Measurements from ENCODE around the gene IL13RA2.

Gene IL13RA2, protein sequence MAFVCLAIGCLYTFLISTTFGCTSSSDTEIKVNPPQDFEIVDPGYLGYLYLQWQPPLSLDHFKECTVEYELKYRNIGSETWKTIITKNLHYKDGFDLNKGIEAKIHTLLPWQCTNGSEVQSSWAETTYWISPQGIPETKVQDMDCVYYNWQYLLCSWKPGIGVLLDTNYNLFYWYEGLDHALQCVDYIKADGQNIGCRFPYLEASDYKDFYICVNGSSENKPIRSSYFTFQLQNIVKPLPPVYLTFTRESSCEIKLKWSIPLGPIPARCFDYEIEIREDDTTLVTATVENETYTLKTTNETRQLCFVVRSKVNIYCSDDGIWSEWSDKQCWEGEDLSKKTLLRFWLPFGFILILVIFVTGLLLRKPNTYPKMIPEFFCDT
- total RNA-seq: 0 reads per million in 4 experiments

DNA sequence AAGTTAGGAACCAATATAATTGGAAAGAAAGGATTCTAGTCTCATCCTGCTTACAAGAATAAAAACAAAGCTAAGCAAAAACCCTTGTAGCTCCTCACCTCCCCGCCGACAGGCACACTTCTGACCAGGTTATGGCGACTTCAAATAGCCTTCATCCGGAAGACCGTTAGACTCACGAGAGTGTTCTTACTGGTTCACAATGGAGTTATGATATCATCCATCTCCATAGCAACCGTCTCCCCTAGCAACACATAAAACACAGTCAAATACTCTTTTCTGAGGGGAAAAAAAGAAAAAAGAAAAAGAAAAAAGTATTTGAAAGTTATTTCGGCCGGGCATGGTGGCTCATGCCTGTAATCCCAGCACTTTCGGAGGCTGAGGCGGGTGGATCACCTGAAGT is at the start of gene IL13RA2:
Gene IL13RA2 (minus strand): TSS at position 162 of the 400 bp plus-strand sequence. CDS start 347 bp downstream, outside the sequence.
- DNase-seq: no peak

- no peak for DNase-seq
These were observed 47.9 kb upstream of the IL13RA2 start for GRCh38 chrX:115065304-115065703.

GRCh38 chrX:115060013-115060412 is 42.6 kb upstream of the IL13RA2 start:
- DNase-seq: no peak

- DNase-seq: no peak
These were observed 40.9 kb upstream of the IL13RA2 start for GRCh38 chrX:115058276-115058675.

- no peak for DNase-seq
These were observed 37.5 kb upstream of the IL13RA2 start for GRCh38 chrX:115054876-115055275.

- DNase-seq: no peak
These were observed 35.8 kb upstream of the IL13RA2 start for GRCh38 chrX:115053223-115053622.

GRCh38 chrX:115047715-115048114 is 30.3 kb upstream of the IL13RA2 start:
- DNase-seq: no peak

- DNase-seq: no peak
These were observed 29.8 kb upstream of the IL13RA2 start for GRCh38 chrX:115047181-115047580.

DNA sequence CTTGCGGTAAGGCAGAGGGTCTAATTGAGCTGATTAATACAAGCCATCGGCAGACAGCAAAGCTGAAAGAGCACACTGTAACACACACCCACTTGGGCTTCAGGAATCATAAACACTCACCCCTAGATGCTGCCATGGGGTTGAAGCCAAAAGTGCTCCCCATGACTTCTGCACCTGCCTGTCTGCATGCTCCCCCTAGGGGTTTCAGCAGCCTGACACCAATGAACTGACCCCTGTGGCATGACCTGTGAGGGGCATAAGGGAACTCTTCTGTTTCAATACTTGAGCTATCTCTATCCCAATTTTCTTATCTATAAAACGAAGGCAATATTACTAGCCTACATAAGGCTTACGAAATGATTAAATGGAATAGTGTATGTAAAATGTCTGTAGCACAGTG is 23.0 kb upstream of the IL13RA2 start:
- no peak for DNase-seq

DNA sequence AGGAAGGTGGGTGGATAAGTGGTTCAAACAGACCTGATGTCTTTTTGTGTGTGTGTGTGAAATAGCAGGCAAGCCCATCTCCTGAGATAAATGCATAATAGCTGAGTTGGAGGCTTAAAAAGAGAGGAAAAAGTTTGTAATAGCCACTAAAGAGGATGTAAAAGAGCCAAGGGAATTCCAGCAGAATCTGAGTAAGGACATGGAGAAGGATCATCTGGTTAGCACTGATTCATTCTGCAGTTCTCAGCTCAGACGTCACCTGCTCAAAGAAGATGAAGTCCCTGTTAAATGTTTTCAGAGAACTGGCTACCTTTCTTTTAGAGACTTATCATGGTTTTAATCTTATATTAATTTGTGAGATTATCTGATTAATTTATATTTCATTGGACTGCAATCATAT is 21.0 kb upstream of the IL13RA2 start:
- no peak for DNase-seq

GRCh38 chrX:115036029-115036428 is 18.6 kb upstream of the IL13RA2 start:
- DNase-seq: no peak

GRCh38 chrX:115031989-115032388 is 14.6 kb upstream of the IL13RA2 start:
- no peak for DNase-seq

GRCh38 chrX:115030625-115031024 is 13.2 kb upstream of the IL13RA2 start:
- no peak for DNase-seq

GRCh38 chrX:115029869-115030570 is 12.6 kb upstream of the IL13RA2 start:
- no peak for DNase-seq

- DNase-seq: no peak
These were observed 12.0 kb upstream of the IL13RA2 start for GRCh38 chrX:115029440-115029839.

DNA sequence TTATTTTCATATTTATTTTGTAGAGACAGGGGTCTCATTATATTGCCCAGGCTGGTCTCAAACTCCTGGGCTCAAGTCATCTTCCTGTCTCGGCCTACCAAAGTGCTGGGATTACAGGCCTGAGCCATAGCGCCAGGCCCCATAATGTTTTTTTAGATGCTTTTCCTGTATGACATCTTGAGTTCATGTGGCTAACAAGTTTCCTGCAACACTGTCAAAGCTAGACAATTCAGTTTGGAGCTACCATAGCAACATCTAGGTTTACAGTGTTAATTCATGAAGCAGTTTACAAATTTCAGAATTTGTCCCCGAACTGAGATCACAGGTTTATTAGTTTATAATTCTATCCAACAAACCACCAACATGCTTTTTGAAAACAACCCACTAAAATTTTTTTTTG is 6.4 kb upstream of the IL13RA2 start:
- no peak for DNase-seq

GRCh38 chrX:115023139-115023538 is 5.7 kb upstream of the IL13RA2 start:
- no peak for DNase-seq

DNA sequence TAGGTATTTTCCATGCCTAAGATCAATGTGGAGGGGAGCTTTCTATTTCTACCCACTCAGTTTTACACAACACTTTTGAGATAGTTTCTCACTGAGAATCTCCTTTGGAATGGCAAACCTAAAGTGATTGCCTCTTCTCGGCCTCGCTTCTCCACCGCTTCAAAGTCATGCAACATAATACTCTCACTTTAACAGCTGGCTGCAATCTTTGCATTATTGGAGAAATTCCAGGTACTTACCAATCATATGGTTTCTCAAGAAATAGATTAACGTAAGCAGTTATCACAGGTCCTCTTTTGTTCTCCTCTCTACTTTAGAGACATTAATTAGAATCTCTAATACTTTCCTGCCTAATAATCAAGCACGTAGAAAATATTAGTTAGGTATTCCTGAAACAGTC is 3.7 kb upstream of the IL13RA2 start:
- DNase-seq: no peak

- DNase-seq: no peak
These were observed 1.5 kb upstream of the IL13RA2 start for GRCh38 chrX:115018944-115019343.

- no peak for DNase-seq
These were observed 728 bp upstream of the IL13RA2 start for GRCh38 chrX:115018040-115018647.

- no peak for DNase-seq
These were observed 3.7 kb downstream of the IL13RA2 start for GRCh38 chrX:115013705-115014104.

DNA sequence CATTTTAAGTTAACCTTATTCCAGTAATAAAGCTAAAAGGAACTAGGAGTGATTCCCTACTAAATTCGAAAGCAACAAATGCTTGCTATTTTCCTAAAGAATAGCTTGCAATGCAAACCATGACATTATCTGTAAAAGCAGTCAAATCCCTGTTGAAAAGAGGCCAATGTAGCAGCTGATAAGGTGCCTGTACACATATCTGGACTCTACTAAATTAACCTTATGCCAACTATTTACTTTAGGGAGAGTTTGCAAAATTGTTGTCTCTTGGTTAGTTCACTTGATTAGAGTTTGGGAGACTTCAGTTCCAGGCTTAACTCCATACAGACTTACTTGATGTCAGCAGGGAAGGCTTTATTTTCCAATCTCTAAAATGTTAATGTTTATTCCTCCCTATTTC is 6.0 kb downstream of the IL13RA2 start:
- DNase-seq: no peak

- DNase-seq: no peak
These were observed 17.5 kb downstream of the IL13RA2 start for GRCh38 chrX:114999906-115000305.

DNA sequence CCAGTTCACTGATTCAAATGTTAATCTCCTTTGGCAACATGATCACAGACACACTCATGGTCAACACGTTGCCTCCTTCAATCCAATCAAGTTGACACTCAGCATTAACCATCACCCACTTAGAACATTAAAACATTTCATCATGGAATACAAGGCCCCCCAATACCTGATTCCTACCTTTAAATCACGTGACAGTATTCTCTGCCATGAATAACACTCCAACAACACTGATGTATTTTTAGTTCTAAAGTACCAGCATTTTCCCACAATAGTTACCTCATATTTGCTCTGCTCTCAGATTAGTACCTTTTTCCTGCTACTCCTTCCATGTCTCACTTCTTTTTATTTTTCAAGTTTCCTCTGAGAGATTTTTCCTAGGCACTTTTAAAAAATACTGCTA is 19.6 kb downstream of the IL13RA2 start:
- DNase-seq: no peak
